ENCODE measurements around the gene WSCD2.
"Not testable (repeated sequence)": the region's sequence is repeated elsewhere in the genome, so short reads cannot be mapped to it uniquely, and the experiment has no call there.

Gene WSCD2

GRCh38 chr12:108198043-108198442 lies 69.0 kb downstream of the WSCD2 start:
- no peak for DNase-seq (ENCODE audit: low spot score)

- DNase-seq (ENCODE audit: low spot score) = no peak
Observed at GRCh38 chr12:108199106-108199505, 70.0 kb downstream of the WSCD2 start.

DNA sequence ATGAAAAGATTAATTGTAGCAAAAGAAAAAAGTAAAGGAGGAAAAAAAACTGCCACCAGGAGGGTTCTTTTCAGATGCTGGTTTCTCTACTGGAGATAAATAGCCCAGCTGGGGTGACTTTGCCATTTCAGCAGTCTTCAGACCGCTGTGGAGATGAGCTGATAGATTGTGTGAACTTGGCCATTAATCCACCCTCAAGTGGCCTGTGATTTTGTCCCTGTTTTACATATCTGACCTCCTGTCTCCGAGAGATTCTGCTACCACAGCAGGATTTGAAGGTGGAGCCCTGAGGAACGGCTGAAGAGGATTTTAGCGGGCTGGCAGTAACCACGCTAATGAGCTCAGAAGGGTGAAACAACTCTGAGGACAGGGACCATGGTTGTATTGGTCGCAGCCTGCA lies 72.7 kb downstream of the WSCD2 start:
- no peak for DNase-seq (ENCODE audit: low spot score)

- DNase-seq (ENCODE audit: low spot score) = no peak
Observed at GRCh38 chr12:108204117-108204987, 75.3 kb downstream of the WSCD2 start.

DNA sequence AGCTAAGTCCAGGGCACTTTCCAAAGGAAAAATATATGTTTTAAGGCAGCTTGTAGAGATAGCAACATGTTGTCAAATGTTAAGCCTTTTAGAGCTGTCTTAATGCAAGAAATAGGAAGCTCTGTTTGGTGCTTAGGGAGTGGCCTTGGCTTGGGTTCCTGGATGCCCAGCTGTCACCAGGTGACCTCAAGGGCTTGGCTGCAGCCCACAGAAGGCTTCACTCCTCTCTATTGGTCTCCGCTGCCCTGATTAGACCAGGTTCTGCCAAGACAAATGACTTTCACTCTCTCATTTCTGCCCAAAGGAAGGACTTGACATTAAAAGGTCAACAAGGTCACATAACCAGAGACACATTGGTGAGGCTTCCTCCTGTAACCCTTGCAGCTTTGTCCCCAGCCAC lies 76.8 kb downstream of the WSCD2 start:
- no peak for DNase-seq (ENCODE audit: low spot score)

DNA sequence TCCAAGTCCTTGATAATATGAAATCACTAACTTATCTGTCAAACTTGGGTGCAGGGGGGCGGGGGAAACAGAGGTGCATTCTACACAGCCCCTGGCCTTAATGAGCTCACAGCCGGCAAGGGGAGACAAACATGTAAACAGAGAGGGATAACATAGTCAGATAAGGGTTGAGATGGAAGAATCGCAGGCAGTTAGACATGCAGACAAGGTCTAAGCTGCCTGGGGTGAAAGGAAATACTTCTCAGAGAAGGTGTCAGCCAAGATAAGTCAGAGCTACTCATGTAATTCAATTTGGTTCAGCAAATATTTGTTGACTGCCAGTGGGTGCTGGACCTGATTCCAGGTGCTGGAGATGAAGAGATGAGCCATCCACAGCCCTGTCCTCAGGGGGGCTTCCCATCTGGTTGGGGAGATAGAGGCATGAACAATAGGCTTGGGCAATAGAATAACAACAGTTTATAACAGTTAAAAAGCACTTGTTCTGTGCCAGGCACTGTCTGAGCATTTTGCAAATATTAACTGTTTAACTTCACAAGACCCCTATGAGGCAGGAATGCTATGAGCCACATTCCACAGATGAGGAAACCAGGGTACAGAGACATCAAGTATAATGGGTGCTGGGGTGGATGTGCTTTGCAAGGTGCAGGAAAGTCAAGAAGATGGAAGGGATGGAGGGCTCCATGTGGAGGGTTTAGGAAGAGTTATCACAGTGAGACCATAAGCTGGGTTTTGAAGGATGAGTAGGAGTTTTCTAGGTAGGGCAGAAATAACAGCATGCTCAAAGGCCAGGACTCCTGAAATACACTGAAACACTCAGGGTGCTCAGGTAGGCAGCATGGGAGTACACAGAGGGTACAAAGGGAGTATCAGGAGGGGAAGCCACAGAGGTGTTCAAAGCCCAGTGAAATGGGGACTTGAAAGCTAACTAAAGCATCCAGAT lies 79.0 kb downstream of the WSCD2 start:
- DNase-seq (ENCODE audit: low spot score) = no peak

GRCh38 chr12:108210001-108210400 lies 80.9 kb downstream of the WSCD2 start:
- DNase-seq (ENCODE audit: low spot score) = no peak

- no peak for DNase-seq (ENCODE audit: low spot score)
Observed at GRCh38 chr12:108211157-108211556, 82.1 kb downstream of the WSCD2 start.

- no peak for DNase-seq (ENCODE audit: low spot score)
Observed at GRCh38 chr12:108213871-108214445, 84.9 kb downstream of the WSCD2 start.

DNA sequence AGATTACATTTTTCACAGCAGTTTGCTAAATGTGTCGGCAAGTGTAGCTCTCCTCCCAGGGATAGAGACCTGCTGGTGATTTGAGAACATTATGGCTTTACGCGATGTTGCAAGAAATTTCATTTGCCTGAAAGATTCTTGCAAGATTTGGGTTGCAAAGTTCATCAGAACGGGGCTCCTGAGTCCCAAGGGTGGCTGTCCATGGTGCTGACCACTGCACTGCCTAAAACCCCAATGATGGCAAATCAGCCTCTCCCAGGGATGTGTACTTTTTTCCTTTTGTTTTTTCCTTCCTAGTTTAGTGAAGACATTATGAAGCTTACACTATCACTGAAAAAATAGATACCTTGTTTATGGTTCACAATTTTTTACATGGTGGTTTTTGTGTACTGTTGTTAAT lies 85.4 kb downstream of the WSCD2 start:
- DNase-seq (ENCODE audit: low spot score) = peak; percentile 16

- DNase-seq (ENCODE audit: low spot score) = no peak
Observed at GRCh38 chr12:108215458-108215857, 86.4 kb downstream of the WSCD2 start.

DNA sequence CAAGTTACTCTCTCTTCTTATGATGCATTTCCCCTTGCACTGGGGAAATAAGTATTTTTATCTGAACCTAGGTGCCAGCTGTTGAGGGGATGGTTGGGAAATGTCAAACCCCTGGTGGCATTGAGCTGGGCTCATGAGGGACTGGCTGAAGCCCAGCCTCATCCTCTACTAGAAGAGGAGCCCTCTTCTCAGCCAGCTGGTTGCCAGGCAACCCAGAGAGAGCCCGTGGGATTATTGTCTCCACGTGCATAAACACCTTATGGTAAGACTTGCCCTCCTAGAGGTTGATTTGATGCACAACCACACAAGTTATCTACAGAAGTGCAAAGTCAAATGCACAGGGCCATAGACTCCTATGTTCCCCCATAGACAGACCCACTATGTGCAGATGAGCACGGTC lies 89.8 kb downstream of the WSCD2 start:
- DNase-seq (ENCODE audit: low spot score) = no peak

DNA sequence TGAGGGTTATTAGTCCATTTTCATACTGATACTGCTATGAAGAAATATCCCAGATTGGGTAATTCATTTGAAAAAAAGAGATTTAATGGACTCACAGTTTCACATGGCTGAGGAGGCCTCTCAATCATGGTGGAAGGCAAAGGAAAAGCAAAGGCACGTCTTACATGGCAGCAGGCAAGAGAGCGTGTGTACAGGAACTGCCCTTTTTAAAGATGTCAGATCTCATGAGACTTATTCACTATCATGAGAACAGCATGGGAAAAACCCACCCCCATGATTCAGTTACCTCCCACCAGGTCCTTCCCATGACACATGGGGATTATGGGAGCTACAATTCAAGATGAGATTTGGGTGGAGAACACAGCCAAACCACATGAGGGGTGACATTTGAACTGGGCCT lies 96.0 kb downstream of the WSCD2 start:
- not testable (repeated sequence) for DNase-seq (ENCODE audit: low spot score)

GRCh38 chr12:108226866-108227265 lies 97.8 kb downstream of the WSCD2 start:
- no peak for DNase-seq (ENCODE audit: low spot score)

- no peak for DNase-seq (ENCODE audit: low spot score)
Observed at GRCh38 chr12:108228746-108229145, 99.7 kb downstream of the WSCD2 start.

- no peak for DNase-seq (ENCODE audit: low spot score)
Observed at GRCh38 chr12:108231109-108231905, 102.2 kb downstream of the WSCD2 start.

DNA sequence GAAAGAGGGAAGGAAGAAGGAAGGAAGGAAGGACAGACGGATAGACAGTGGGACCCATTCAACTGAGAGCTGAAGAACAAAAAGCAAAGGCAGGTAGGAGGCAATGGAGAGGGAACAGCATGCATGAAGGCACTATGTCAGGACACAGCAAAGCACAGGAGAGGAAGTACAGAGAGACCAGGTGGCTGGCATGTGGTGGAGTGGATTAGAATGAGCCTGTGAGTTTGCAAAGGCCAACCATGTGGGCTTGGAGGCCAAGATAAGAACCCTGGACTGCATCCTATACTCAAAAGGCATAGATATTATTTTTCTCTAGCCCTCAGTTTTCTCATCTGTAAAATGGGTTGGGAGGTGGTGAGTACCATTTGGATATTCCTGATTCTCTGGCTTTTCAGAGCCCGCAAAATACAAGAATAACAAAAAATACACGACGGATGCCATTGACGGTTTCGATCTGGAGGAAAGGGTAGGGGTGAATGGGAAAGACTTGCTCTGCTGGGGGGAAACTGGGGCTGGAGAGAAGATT lies 102.9 kb downstream of the WSCD2 start:
- no peak for DNase-seq (ENCODE audit: low spot score)

DNA sequence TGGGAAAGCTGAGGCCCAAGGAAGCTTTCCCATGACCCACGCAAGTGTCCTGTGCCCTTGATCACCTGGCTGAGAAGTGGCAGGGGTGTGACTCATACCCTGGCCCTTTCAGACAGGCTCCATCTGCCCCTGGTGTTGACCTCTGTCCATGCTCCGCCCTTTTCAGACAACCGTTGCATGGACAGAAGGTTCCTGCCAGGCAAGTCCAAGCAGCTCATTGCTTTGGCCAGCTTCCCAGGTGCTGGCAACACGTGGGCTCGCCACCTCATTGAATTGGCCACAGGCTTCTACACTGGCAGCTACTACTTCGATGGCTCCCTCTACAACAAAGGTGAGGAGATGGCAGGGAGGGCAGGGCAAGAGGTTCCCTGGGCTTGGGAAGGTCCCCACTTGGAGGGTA lies 103.5 kb downstream of the WSCD2 start:
- DNase-seq (ENCODE audit: low spot score) = no peak

DNA sequence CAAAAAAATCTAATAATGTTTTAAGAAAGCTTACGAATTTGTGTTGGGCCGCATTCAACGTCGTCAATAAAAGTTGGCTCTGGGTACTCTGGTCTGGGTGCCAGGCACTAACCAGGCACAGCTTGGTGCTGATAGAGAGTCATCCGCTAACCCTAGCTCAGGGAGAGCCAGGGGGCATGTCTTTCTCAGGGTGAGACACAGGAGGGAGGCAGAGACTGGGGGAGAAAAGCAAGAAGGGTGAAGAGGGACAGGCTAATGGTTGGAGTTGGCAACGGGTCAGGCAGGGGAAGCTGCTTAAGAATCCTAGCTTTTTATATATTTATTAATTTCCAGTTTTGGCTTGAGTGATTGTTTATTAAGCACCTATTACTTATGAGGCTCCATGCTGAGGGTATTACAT lies 105.1 kb downstream of the WSCD2 start:
- peak; percentile 9 for DNase-seq (ENCODE audit: low spot score)

GRCh38 chr12:108235197-108235984 lies 106.3 kb downstream of the WSCD2 start:
- no peak for DNase-seq (ENCODE audit: low spot score)

DNA sequence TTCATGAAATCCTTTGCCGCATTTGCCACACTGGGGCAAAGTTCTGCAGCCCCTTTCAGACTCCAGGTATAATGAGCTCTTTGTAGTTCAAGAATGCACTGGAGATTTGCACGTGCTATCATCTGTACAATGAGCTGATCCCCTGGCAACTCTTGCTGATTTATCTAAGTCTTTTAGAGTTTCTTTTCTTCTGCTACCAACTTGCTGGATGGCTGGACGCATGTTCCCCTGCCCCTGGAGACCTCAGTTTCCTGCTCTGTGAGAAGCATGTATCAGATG lies 106.8 kb downstream of the WSCD2 start:
- DNase-seq (ENCODE audit: low spot score) = no peak

All from kidney capillary endothelial cell (primary cell).